ENCODE measurements around the gene SLC30A9.

GRCh38 chr4:41967392-41967791 is 22.9 kb upstream of the SLC30A9 start:
- no peak for TF ChIP-seq CTCF (IDR thresholded peaks at IDR 0.05 in 8 of 11, conservative IDR thresholded peaks at IDR 0.05 in 3 of 11)
- TF ChIP-seq POLR2A (IDR thresholded peaks at IDR 0.05) = no peak

Measured in spleen (tissue), 7 donors.